GM12892 (cell line): ENCODE data around the gene MYO7B.

Experiments used
- DNase-seq: peaks from one replicate; pipeline ENCODE4 v3.0.0; 2011; ENCODE audit not compliant: insufficient read length
- FAIRE-seq: peaks from 2 replicates; lab custom pipeline; 2011; peaks lifted over from hg19 to GRCh38; lab: Jason Lieb, UNC
- POLR2A ChIP-seq: IDR thresholded peaks from 2 replicates; pipeline ENCODE4 v1.6.1; 2011; ENCODE audit warnings: low read depth, low read length, control low read depth
- POLR2AphosphoS5 ChIP-seq: IDR thresholded peaks from 2 replicates; pipeline ENCODE4 v1.6.1; 2011; ENCODE audit warnings: low read depth, low read length, control low read depth
- TAF1 ChIP-seq: IDR thresholded peaks from 2 replicates; pipeline ENCODE4 v1.6.1; 2011; ENCODE audit warnings: low read depth, mild to moderate bottlenecking, control low read depth, low read length, borderline replicate concordance

The MYO7B gene

DNA sequence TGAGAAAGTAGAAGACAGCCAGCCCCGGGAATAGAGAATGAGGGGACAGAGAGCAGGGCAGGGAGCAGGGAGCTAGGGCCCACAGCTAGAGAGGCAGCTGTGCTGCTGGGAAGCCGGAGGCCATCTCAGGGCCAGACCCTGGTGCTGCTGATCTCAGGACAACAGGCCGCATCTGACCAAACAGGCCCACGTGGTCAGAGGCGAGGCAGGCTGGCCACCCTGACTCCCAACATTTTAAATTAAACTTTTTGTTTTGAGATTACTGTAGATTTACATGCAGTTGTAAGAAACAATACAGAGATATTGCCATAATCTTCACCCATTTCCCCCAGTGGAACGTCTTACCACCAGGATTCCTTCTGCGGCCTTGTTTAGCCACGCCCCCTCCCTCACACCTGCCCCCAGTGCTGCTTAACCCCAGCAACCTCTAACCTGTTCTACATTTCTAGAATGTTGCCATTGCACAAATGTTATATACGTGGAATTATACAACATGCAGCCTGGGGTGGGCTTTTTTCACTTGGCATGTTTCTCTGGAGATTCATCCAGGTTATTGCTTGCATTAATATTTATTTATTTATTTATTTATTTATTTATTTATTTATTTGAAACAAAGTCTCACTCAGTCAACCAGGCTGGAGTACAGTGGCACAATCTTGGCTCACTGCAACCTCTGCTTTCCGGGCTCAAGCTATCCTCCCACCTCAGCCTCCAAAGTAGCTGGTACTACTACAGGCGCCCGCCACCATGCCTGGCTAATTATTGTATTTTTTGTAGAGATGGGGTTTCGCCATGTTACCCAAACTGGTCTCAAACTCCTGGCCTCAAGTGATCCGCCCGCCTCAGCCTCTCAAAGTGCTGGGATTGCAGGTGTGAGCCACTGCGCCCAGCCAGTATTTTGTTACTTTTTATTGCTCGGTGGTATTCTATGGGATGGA lies 61.8 kb downstream of the MYO7B start:
- DNase-seq (no peak), FAIRE-seq (no peak)
- no peak for TF ChIP-seq TAF1
- TF ChIP-seq POLR2AphosphoS5 = no peak
- no peak for TF ChIP-seq POLR2A

DNA sequence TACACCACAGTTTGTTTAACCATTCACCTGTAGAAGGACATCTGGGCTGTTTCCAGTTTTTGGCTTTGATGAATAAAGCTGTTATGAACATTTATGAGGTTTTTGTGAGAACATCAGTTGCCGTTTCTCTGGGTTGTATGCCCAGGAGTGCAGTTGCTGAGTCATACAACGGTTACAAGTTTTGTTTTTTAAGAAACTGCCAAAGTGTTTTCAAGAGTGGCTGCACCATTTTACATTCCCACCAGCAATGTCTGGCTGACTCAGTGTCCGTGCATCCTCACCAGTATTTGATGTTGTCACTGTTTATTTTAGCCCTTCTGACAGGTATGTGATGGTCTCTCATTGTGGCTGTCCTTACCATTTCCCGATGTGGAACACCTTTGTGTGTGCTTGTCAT lies 62.5 kb downstream of the MYO7B start:
- DNase-seq (no peak), FAIRE-seq (no peak)

DNA sequence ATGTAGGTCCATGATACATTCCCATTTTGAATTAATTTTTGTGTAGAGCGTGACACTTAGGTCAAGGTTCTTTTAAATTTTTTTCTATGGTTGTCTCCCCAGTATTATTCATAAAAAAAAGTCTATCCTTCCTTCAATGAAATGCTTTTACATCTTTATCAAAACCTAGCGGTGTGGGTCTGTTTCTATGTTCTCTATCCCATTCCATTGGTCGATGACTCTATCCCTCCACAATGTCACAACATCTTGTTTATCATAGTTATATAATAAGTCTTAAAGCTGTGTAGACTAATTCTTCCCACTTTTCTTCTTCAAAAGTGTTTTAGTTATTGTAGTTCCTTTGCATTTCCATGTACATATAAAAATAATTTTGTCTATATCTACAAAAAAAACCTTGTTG lies 63.2 kb downstream of the MYO7B start:
- no peak for DNase-seq
- FAIRE-seq = no peak
- TF ChIP-seq POLR2A (no peak), TAF1 (no peak), POLR2AphosphoS5 (no peak)

More for the DNA sequence above, 62.5 kb downstream of the MYO7B start:
- no peak for TF ChIP-seq POLR2AphosphoS5
- TF ChIP-seq TAF1 = no peak
- TF ChIP-seq POLR2A = no peak

DNA sequence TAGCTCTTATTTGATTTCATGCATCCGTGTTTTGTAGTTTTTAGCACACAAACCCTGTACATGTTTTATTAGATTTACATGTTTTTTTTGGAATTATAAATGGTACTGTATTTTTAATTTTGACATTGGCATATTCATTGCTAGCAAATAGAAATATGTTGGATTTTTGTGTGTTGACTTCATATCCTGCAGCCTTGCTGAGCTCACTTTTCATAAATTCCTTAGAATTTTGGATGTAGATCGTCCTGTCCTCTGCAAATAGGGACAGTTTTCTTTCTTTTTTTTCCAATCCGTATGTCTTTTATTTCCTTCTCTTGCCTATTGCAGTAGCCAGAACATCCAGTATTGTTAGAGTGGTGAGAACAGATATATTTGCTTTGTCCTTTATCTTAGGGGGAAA lies 63.7 kb downstream of the MYO7B start:
- FAIRE-seq (no peak), DNase-seq (no peak)
- no peak for TF ChIP-seq POLR2AphosphoS5
- TF ChIP-seq TAF1 = no peak
- no peak for TF ChIP-seq POLR2A

DNA sequence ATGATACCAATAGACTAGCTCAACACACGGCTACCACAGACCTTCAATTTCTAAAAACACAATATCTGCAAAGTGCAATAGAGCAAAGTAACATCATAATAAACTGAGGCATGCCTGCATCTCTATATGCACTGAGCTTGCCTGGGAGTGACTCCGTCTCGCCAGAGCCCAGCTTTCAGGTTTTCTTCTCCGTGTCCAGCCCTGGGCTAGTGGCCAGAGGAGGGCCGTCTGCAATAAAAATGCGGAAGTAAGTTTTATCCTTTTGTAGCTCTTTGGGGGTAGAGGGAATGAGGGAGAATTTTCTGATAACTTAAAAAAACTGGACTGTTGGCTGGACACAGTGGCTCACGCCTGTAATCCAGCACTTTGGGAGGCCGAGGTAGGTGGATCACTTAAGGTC lies 69.5 kb downstream of the MYO7B start:
- DNase-seq (no peak), FAIRE-seq (no peak)
- TF ChIP-seq POLR2A (no peak), TAF1 (no peak), POLR2AphosphoS5 (no peak)

DNA sequence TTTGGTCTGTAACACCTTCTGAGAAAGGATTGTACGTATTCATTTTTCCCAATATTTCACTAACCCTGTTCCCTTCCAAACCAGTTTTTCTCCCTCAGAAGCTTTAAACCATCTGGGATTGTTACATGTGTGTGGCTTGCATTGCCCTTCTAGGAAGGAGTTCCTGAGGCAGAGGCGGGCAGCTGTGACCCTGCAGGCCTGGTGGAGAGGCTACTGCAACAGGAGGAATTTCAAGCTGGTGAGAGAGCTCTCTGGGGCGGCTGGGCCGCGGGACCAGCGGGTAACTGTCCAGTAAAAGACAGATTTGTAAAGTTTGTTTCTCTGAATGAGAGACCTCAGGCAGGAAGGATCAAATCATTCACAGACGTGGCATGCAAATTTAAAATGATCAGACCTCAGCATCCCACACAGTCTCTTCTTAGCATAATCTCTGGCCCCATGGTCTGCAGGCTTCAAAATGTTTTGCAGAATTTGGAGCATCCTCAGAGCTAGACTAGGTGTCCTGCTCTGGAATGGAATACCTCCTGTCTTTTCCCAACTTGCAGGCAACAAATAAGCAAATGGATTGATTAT lies 70.3 kb downstream of the MYO7B start:
- FAIRE-seq (no peak), DNase-seq (no peak)
- TF ChIP-seq TAF1 = no peak
- no peak for TF ChIP-seq POLR2AphosphoS5
- no peak for TF ChIP-seq POLR2A

DNA sequence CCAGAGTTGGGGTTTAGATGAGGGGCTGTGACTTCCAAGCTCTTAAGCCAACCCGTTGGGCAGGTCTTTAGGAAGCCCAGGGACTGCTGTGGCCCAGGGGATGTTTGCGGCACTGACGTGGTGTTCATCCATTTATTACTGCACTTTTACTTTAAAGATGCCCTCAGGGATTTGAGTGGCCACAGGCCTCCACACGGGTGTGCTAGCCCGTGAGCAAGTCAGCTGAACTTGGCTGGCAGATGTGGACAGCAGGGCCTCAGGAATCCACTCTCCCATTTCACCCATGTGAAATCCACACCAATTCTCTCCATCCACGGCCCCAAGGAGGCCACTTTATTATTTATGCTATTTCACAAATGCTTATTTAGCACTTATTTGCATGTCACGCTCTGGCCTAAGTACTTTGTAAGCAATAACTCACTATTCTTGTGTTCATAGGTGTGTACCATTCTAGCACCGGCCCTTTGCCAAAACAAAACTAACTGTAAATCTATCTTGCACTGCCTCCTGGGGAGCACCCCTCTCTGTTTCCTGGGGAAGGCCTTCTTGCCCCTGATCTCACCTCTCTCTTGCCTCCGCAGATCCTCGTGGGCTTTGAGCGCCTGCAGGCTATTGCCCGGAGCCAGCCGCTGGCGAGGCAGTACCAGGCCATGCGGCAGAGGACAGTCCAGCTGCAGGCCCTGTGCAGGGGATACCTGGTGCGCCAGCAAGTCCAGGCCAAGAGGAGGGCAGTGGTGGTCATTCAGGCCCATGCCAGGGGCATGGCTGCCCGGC lies 71.3 kb downstream of the MYO7B start:
- FAIRE-seq = no peak
- TF ChIP-seq POLR2AphosphoS5 = no peak
- no peak for TF ChIP-seq TAF1
- TF ChIP-seq POLR2A = no peak
- DNase-seq = no peak

DNA sequence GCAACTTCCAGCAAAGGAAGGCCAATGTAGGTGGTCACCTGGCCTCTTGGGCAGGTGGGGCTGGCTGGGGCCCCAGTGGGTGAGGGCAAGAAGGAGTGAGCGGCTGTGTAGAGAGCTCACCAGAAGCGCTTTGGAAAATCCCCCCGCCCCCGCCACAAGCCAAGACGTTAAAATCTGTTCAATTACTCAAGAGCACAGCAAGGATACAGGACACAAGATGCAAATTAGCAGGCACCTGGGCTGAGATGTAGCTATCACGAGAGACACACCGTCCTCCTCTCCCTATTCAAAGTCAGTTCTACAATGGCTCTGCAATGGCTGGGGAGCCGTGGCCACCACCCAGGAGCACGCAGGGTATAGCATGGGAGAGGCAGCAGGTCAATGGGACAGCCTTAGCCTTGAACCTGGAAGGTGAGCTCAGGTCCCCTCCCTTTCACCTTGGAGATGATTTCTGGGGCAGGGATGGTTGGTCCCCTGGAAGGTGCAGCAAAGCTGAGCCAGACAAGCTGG lies 72.0 kb downstream of the MYO7B start:
- TF ChIP-seq TAF1 = no peak
- no peak for TF ChIP-seq POLR2AphosphoS5
- no peak for TF ChIP-seq POLR2A
- DNase-seq (no peak), FAIRE-seq (no peak)

DNA sequence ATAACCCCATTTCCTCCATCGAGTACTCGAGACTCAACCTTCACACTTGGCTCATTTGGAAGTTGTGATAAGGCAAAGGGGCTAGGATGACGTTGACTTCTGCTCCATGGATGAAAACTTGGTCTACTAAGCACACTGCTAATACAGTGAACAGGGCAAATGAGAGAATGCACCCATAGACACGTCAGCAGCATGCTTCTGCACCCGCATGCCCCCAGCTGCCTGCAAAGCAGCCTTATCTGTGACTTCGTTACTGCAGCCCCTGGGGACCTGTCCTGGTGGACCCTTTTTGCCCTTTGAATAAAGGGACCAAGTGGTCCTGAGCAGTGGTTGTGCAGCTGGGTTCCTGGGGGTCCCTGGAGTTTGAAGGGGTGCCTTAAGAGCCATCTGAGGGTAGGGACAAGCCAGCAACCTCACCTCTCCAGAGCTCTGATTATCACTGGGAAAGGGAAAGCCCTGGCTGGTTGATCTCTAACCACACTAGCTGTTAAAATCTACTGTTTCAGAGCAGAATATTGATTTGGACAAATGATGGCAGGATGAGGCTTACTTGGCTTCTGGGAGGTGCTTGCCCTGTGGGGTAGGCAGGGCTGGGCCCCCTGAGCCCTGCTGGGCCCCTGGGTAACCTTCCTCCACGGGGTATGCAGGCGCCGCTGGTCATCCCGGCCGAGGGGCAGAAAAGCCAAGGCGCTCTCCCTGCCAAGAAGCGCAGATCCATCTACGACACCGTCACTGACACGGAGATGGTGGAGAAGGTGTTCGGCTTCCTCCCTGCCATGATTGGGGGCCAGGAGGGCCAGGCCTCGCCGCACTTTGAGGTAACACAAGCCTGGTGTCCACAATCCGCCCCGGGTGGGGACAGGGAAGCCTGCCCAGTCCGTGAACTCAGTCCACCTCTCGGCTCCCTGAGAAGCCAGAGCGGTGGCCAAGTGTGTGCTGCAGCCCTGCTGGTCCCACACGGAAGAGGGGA lies 72.9 kb downstream of the MYO7B start:
- DNase-seq (no peak), FAIRE-seq (no peak)
- TF ChIP-seq POLR2A (no peak), TAF1 (no peak), POLR2AphosphoS5 (no peak)

DNA sequence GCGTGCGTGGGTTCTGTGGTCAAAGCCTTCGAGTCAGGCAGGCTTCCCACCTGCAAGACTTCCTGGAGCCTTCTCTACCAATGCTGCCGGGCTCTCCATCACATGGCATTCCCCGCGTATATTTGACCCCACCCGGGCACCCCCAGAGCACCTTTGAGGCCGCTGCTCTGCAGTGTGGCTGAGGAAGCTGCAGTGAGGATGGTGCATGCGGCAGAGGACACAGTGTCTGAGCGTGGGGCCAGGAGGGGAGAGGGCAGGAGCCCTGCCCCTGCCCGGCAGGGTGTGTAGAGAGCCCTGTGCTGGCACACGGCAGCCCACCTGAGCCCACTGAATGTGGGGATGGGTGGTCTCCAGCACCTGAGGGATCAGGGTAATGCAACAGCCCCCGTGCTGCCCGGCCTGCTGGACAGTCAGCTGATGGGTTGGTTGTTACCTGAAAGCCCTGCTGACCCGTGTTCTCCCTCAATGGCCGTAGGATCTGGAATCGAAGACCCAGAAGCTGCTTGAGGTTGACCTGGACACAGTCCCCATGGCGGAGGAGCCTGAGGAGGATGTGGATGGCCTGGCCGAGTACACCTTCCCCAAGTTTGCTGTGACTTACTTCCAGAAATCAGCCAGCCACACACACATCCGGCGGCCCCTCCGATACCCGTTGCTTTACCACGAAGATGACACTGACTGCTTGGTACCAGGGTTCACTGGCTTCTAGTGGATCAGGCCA lies 73.7 kb downstream of the MYO7B start:
- FAIRE-seq = no peak
- no peak for TF ChIP-seq POLR2AphosphoS5
- TF ChIP-seq TAF1 = no peak
- TF ChIP-seq POLR2A = no peak
- no peak for DNase-seq

DNA sequence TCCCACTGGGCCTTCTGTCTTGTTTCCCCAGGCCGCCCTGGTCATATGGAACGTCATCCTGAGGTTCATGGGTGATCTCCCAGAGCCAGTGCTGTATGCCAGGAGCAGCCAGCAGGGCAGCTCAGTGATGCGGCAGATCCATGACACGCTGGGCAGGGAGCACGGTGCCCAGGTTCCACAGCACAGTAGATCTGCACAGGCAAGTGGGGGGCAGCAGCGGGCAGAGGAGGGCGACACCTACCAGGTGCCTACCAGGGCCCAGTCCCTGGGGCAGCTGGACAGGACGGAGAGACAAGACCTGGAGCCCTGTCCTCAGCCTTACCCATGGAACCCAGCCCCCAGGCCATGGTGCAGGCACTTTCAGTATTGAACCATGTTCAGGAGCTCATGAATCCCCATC lies 74.3 kb downstream of the MYO7B start:
- DNase-seq = no peak
- no peak for FAIRE-seq
- no peak for TF ChIP-seq POLR2A
- TF ChIP-seq POLR2AphosphoS5 = no peak
- TF ChIP-seq TAF1 = no peak
